GM18870 (cell line): ENCODE measurements around the gene PSENEN.
"Not testable (repeated sequence)": the region's sequence is repeated elsewhere in the genome, so short reads cannot be mapped to it uniquely, and the experiment has no call there.

ENCODE experiments used
- ATAC-seq: cut with Tn5 transposase; IDR thresholded peaks from one replicate; pipeline ENCODE4 v1.9.1; 2021; ENCODE audit warnings: moderate library complexity; ENCODE audit not compliant: unreplicated experiment

PSENEN gene

GRCh38 chr19:35718345-35719041 is 27.0 kb upstream of the PSENEN start:
- no peak for ATAC-seq

GRCh38 chr19:35719402-35720162 is 25.9 kb upstream of the PSENEN start:
- ATAC-seq = no peak

- ATAC-seq = no peak
Measured at GRCh38 chr19:35720163-35720524, 25.3 kb upstream of the PSENEN start.

GRCh38 chr19:35720648-35721047 is 24.8 kb upstream of the PSENEN start:
- no peak for ATAC-seq

GRCh38 chr19:35721374-35721773 is 24.1 kb upstream of the PSENEN start:
- ATAC-seq = no peak

GRCh38 chr19:35722461-35722860 is 23.0 kb upstream of the PSENEN start:
- ATAC-seq = no peak

GRCh38 chr19:35722897-35723296 is 22.6 kb upstream of the PSENEN start:
- no peak for ATAC-seq

GRCh38 chr19:35723671-35724070 is 21.8 kb upstream of the PSENEN start:
- no peak for ATAC-seq

GRCh38 chr19:35724132-35724531 is 21.3 kb upstream of the PSENEN start:
- ATAC-seq = not testable (repeated sequence)

- ATAC-seq = no peak
Measured at GRCh38 chr19:35724560-35724959, 20.9 kb upstream of the PSENEN start.

- no peak for ATAC-seq
Measured at GRCh38 chr19:35725216-35725861, 20.1 kb upstream of the PSENEN start.

- no peak for ATAC-seq
Measured at GRCh38 chr19:35727053-35727955, 18.1 kb upstream of the PSENEN start.

GRCh38 chr19:35727956-35728706 is 17.3 kb upstream of the PSENEN start:
- no peak for ATAC-seq

- no peak for ATAC-seq
Measured at GRCh38 chr19:35729021-35729420, 16.4 kb upstream of the PSENEN start.

GRCh38 chr19:35729763-35730162 is 15.7 kb upstream of the PSENEN start:
- ATAC-seq = no peak

- ATAC-seq = no peak
Measured at GRCh38 chr19:35730326-35730725, 15.1 kb upstream of the PSENEN start.

- ATAC-seq = no peak
Measured at GRCh38 chr19:35731353-35731752, 14.1 kb upstream of the PSENEN start.

- ATAC-seq = no peak
Measured at GRCh38 chr19:35731779-35732405, 13.6 kb upstream of the PSENEN start.

GRCh38 chr19:35732540-35733179 is 12.8 kb upstream of the PSENEN start:
- ATAC-seq = no peak
